PC-3 (cell line): ENCODE data around the gene SELENOK. TPM values are rescaled to one million over a fixed set of nuclear protein-coding genes. Genes with fewer than 3 reads are reported as not detected.

Source experiments
- ATAC-seq: fragments of 200-7000 bp; cut with Tn5 transposase; 2 replicates; pipeline ENCODE4 v1.9.1; 2020; ENCODE audit warnings: mild to moderate bottlenecking, moderate library complexity
- BruUV-seq: library from RNA; stranded (reverse); fragments of 400-500 nt; replicated peaks from 2 replicates; lab custom pipeline; 2021; lab: Mats Ljungman, UMichigan
- CTCF ChIA-PET: fragments of 300-600 bp; sonication (Branson Sonifier 250); formaldehyde crosslinking; loops from one replicate; lab custom pipeline; 2022; ENCODE audit warnings: antibody characterized with exemption; lab: Charles Lee
- POLR2A ChIA-PET: fragments of 300-600 bp; sonication (Branson Sonifier 250); formaldehyde crosslinking; loops from one replicate; lab custom pipeline; 2022; ENCODE audit warnings: antibody characterized with exemption; ENCODE audit not compliant: unreplicated experiment; lab: Charles Lee
- DNase-seq: peaks from one replicate; pipeline ENCODE4 v3.0.0-alpha.2; 2015
- H2AFZ ChIP-seq: fragments of 300-600 bp; sonication (generic); 2 replicates; pipeline ENCODE4 v1.6.0; 2016; ENCODE audit warnings: antibody characterized with exemption, low read length
- H3F3A ChIP-seq: fragments of 300-600 bp; sonication (generic); one replicate; pipeline ENCODE4 v1.6.0; 2017; ENCODE audit warnings: antibody characterized with exemption, low read length, control low read depth, mild to moderate bottlenecking; ENCODE audit not compliant: unreplicated experiment
- H3K27ac ChIP-seq: fragments of 300-600 bp; sonication (generic); 2 replicates; pipeline ENCODE4 v1.5.1; 2016; ENCODE audit warnings: mild to moderate bottlenecking, low read length
- H3K27me3 ChIP-seq: fragments of 300-600 bp; sonication (generic); 2 replicates; pipeline ENCODE4 v1.6.1; 2016; ENCODE audit warnings: low read length, mixed read lengths
- H3K36me3 ChIP-seq: fragments of 300-600 bp; sonication (generic); 2 replicates; pipeline ENCODE4 v1.6.1; 2016; ENCODE audit warnings: low read depth, mixed run types, low read length, mixed read lengths
- H3K4me1 ChIP-seq: fragments of 300-600 bp; sonication (generic); 2 replicates; pipeline ENCODE4 v1.5.1; 2016; ENCODE audit warnings: low read length; ENCODE audit not compliant: insufficient read depth
- H3K4me2 ChIP-seq: fragments of 300-600 bp; sonication (generic); 2 replicates; pipeline ENCODE4 v1.6.0; 2016; ENCODE audit warnings: low read length
- H3K4me3 ChIP-seq: fragments of 300-600 bp; sonication (generic); 2 replicates; pipeline ENCODE4 v1.5.1; 2016; ENCODE audit warnings: mild to moderate bottlenecking, low read length, mixed read lengths
- H3K79me2 ChIP-seq: fragments of 300-600 bp; sonication (generic); 2 replicates; pipeline ENCODE4 v1.6.1; 2017; ENCODE audit warnings: low read length, mixed read lengths
- H3K9ac ChIP-seq: fragments of 300-600 bp; sonication (generic); 2 replicates; pipeline ENCODE4 v1.6.0; 2016; ENCODE audit warnings: mild to moderate bottlenecking, low read length
- H3K9me2 ChIP-seq: fragments of 300-600 bp; sonication (generic); replicated peaks from 2 replicates; pipeline ENCODE4 v1.6.1; 2016; ENCODE audit warnings: mixed run types, low read length, mixed read lengths
- H3K9me3 ChIP-seq: fragments of 300-600 bp; sonication (generic); 2 replicates; pipeline ENCODE4 v1.6.1; 2016; ENCODE audit warnings: low read length, mixed read lengths
- H4K20me1 ChIP-seq: fragments of 300-600 bp; sonication (generic); 2 replicates; pipeline ENCODE4 v1.6.1; 2016; ENCODE audit warnings: low read length, mixed read lengths
- CTCF ChIP-seq: fragments of 300-600 bp; sonication (generic); conservative IDR thresholded peaks from 2 replicates; pipeline ENCODE4 v1.5.1; 2017; ENCODE audit warnings: antibody characterized with exemption, low read depth, mild to moderate bottlenecking, low read length
- EZH2 ChIP-seq: fragments of 300-600 bp; sonication (generic); IDR thresholded peaks from one replicate; pipeline ENCODE4 v1.6.1; 2017; ENCODE audit warnings: antibody characterized with exemption, mild to moderate bottlenecking, low read length; ENCODE audit not compliant: unreplicated experiment
- EZH2phosphoT487 ChIP-seq: fragments of 300-600 bp; sonication (generic); IDR thresholded peaks from 2 replicates; pipeline ENCODE4 v1.6.1; 2018; ENCODE audit warnings: mild to moderate bottlenecking, antibody characterized with exemption, low read length, borderline replicate concordance
- intact Hi-C: fragments of 100-400 bp; cut with micrococcal nuclease; formaldehyde crosslinking; loops from 2 replicates; pipeline ENCODE4 v1.9.0; 2023
- total RNA-seq: library from RNA; depleted of rRNA; stranded (reverse); fragments of >200 nt; gene quantifications from 2 replicates; pipeline ENCODE4 v1.2.3, GENCODE V29; 2014

The SELENOK gene
- total RNA-seq, 1 experiment from 2014 or later = 72.9 TPM

DNA sequence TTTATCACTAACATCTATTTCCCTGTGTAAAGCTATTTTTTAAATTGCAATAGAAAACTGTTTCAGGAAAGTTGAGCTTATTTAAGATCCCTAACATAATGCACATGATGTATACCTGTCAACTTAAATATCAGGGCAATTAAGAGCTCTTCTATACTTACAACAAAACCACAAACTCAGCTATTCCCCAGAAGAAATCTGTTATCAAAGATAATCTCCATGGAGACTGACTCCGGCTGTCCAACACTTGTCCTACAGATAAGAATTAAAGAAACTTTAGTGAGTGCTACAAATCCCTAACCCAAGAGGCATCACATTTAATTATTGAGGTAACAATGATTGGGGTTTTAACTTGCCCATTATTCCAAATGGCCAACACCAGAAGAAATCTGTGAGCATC lies 3.4 kb downstream of the SELENOK start:
- no peak overlapping the region for H3K9ac ChIP-seq
- H3K9me2 ChIP-seq = no peaks in the 10 kb centered on the region
- H3K9me3 ChIP-seq = no peaks in the 10 kb centered on the region
- CTCF ChIA-PET = no interaction called here
- no peaks in the 10 kb centered on the region for H3F3A ChIP-seq
- BruUV-seq = no TSS peak
- H2AFZ ChIP-seq = no peak overlapping the region
- TF ChIP-seq EZH2phosphoT487 (no peak), EZH2 (no peak), CTCF (no peak)
- H3K79me2 ChIP-seq = peaks cover 45% of the 10 kb centered on the region
- H3K4me3 ChIP-seq = no peak overlapping the region
- ATAC-seq = no peak
- peaks cover 11% of the 10 kb centered on the region; the same call in 1 of the 2 replicates for H4K20me1 ChIP-seq
- no peak overlapping the region for H3K4me2 ChIP-seq
- intact Hi-C loops = no loop called here
- H3K36me3 ChIP-seq = peaks cover 11% of the 10 kb centered on the region
- POLR2A ChIA-PET = no interaction called here
- H3K27me3 ChIP-seq = no peaks in the 10 kb centered on the region
- H3K27ac ChIP-seq = no peak overlapping the region
- no peak for DNase-seq
- H3K4me1 ChIP-seq = peaks cover 17% of the 10 kb centered on the region

GRCh38 chr3:53887446-53887845 lies 4.2 kb downstream of the SELENOK start:
- BruUV-seq = no TSS peak
- no peak overlapping the region for H3K4me3 ChIP-seq
- H4K20me1 ChIP-seq = peaks cover 11% of the 10 kb centered on the region; the same call in 1 of the 2 replicates
- H3K9me2 ChIP-seq = no peaks in the 10 kb centered on the region
- no peak overlapping the region for H3K4me2 ChIP-seq
- DNase-seq (no peak), ATAC-seq (no peak)
- no peaks in the 10 kb centered on the region for H3K9me3 ChIP-seq
- ChIA-PET POLR2A (no interaction called here), CTCF (no interaction called here)
- H3K9ac ChIP-seq = no peak overlapping the region
- peaks cover 11% of the 10 kb centered on the region for H3K36me3 ChIP-seq
- no peak overlapping the region for H3K27ac ChIP-seq
- no peak overlapping the region for H2AFZ ChIP-seq
- intact Hi-C loops = no loop called here
- H3F3A ChIP-seq = no peaks in the 10 kb centered on the region
- no peak for TF ChIP-seq CTCF
- TF ChIP-seq EZH2phosphoT487 = no peak
- TF ChIP-seq EZH2 = no peak
- peaks cover 45% of the 10 kb centered on the region for H3K79me2 ChIP-seq
- H3K4me1 ChIP-seq = peaks cover 16% of the 10 kb centered on the region
- no peaks in the 10 kb centered on the region for H3K27me3 ChIP-seq

- peaks cover 16% of the 10 kb centered on the region for H3K4me1 ChIP-seq
- H3K27me3 ChIP-seq = no peaks in the 10 kb centered on the region
- no peaks in the 10 kb centered on the region for H3K9me2 ChIP-seq
- ChIA-PET CTCF (no interaction called here), POLR2A (no interaction called here)
- H3K4me2 ChIP-seq = no peak overlapping the region
- no peak overlapping the region for H3K4me3 ChIP-seq
- TF ChIP-seq EZH2phosphoT487 (no peak), EZH2 (no peak), CTCF (no peak)
- H3K9me3 ChIP-seq = no peaks in the 10 kb centered on the region
- no peak overlapping the region for H3K9ac ChIP-seq
- no peak for DNase-seq
- intact Hi-C loops = no loop called here
- no peaks in the 10 kb centered on the region for H3F3A ChIP-seq
- no peak overlapping the region for H3K27ac ChIP-seq
- peaks cover 4% of the 10 kb centered on the region; the same call in 1 of the 2 replicates for H4K20me1 ChIP-seq
- BruUV-seq = no TSS peak
- no peak overlapping the region for H2AFZ ChIP-seq
- H3K79me2 ChIP-seq = peaks cover 46% of the 10 kb centered on the region
- no peak for ATAC-seq
- H3K36me3 ChIP-seq = peaks cover 11% of the 10 kb centered on the region
Observed at GRCh38 chr3:53885239-53885638, 6.4 kb downstream of the SELENOK start.
